Left lung (tissue), 10 donors: ENCODE results near the gene FGF5. TPM values are rescaled to one million over a fixed set of nuclear protein-coding genes. Genes with fewer than 3 reads are reported as not detected.

Source experiments
- ATAC-seq: fragments of 200-7000 bp; cut with Tn5 transposase; one replicate; pipeline ENCODE4 v1.9.1; 2020; ENCODE audit warnings: moderate library complexity
- DNase-seq, 4 donors: peaks; one replicate each; pipeline ENCODE4 v3.0.0-alpha.2; 2013 to 2020
- H3K27ac ChIP-seq, 2 donors: fragments of 200-600 bp; sonication (generic) in 1 of 2; one replicate each; pipeline versions ENCODE4 v1.5.0 to v1.8.0; 2020 to 2021
- H3K27me3 ChIP-seq, 2 donors: fragments of 200-600 bp; sonication (generic) in 1 of 2; one replicate each; pipeline versions ENCODE4 v1.5.0 to v1.8.0; 2020 to 2021
- H3K36me3 ChIP-seq, 2 donors: fragments of 200-600 bp; sonication (generic) in 1 of 2; one replicate each; pipeline versions ENCODE4 v1.5.0 to v1.8.0; 2020 to 2021
- H3K4me1 ChIP-seq, 2 donors: fragments of 200-600 bp; one replicate each; pipeline ENCODE4 v1.8.0; 2021
- H3K4me3 ChIP-seq, 2 donors: fragments of 200-600 bp; sonication (generic) in 1 of 2; one replicate each; pipeline versions ENCODE4 v1.5.0 to v1.8.0; 2020 to 2021; ENCODE audit warnings: mild to moderate bottlenecking in 1 of 2
- H3K9me3 ChIP-seq, 2 donors: fragments of 200-600 bp; sonication (generic) in 1 of 2; one replicate each; pipeline versions ENCODE4 v1.5.0 to v1.8.0; 2020 to 2021
- intact Hi-C, 2 donors: fragments of 100-400 bp; cut with DNase I; formaldehyde crosslinking; loops; one replicate each; pipeline versions ENCODE4 v1.11.2 to v1.14.2; 2022
- polyA plus RNA-seq, 6 donors: library from polyadenylated mRNA; unstranded; fragments of 120-200 nt; gene quantifications; one replicate each; pipeline ENCODE4 v1.2.1, GENCODE V29; 2013; ENCODE audit not compliant: insufficient read length in 6 of 6
- total RNA-seq, 2 donors: library from RNA; stranded (reverse); fragmentation: NEBNext Ultra II Directional; extraction: Animal tissue kit (Norgen Biotek cat#: 25700); gene quantifications; one replicate each; pipeline ENCODE4 v1.2.1, GENCODE V29; 2021
- TF ChIP-seq, protein P1 (sequence below), 2 donors: fragments of 200-600 bp; sonication (generic) in 1 of 2; IDR thresholded peaks; one replicate each; pipeline versions ENCODE4 v1.5.0 to v1.8.0; 2021; ENCODE audit warnings: antibody characterized with exemption in 2 of 2
- donor health status: DM: no; HTN: yes; CAD: no.
- donor health status: DM: no; HTN: no; CAD: no.

Gene FGF5
- total and polyA plus RNA-seq, 8 donors, result 0.03 to 0.05 (median 0.04) TPM; not detected in 5

- intact Hi-C loops, result no loop called here
- peaks cover under 1 to 5% of the 10 kb centered on the region in 2 donors for H3K27me3 ChIP-seq
- no peaks in the 10 kb centered on the region for H3K4me1 ChIP-seq
- DNase-seq (no peak), ATAC-seq (no peak)
- H3K9me3 ChIP-seq, result no peaks in the 10 kb centered on the region
- H3K36me3 ChIP-seq, result no peaks in the 10 kb centered on the region
- TF ChIP-seq, protein P1, sequence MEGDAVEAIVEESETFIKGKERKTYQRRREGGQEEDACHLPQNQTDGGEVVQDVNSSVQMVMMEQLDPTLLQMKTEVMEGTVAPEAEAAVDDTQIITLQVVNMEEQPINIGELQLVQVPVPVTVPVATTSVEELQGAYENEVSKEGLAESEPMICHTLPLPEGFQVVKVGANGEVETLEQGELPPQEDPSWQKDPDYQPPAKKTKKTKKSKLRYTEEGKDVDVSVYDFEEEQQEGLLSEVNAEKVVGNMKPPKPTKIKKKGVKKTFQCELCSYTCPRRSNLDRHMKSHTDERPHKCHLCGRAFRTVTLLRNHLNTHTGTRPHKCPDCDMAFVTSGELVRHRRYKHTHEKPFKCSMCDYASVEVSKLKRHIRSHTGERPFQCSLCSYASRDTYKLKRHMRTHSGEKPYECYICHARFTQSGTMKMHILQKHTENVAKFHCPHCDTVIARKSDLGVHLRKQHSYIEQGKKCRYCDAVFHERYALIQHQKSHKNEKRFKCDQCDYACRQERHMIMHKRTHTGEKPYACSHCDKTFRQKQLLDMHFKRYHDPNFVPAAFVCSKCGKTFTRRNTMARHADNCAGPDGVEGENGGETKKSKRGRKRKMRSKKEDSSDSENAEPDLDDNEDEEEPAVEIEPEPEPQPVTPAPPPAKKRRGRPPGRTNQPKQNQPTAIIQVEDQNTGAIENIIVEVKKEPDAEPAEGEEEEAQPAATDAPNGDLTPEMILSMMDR (IDR thresholded peaks at IDR 0.05), result no peak
- no peak overlapping the region for H3K4me3 ChIP-seq
- no peak overlapping the region for H3K27ac ChIP-seq
Measured at GRCh38 chr4:80232707-80233370, 33.6 kb upstream of the FGF5 start.

DNA sequence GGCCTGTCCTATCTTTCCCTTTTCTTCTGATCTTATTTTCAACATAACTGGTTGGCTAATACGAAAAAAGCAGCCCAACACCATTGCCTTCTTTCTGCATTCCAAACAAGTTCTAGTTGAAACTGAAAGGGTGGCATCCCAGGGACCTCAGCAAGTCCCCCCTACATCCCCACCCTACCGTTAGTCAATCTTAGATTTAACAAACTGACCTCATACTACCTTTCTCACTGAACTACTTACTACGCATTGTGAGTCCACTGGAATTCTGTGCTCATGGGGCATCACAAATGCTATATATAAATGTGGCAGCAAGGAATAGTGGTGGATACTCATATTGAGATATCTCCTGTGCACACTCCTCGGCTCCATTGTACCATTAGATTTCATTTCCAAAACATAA, 33.1 kb upstream of the FGF5 start:
- TF ChIP-seq, protein P1 (IDR thresholded peaks at IDR 0.05), result no peak
- H3K36me3 ChIP-seq, result no peaks in the 10 kb centered on the region
- no peaks in the 10 kb centered on the region for H3K4me1 ChIP-seq
- DNase-seq (no peak), ATAC-seq (no peak)
- H3K4me3 ChIP-seq, result no peak overlapping the region
- intact Hi-C loops, result no loop called here
- no peaks in the 10 kb centered on the region for H3K9me3 ChIP-seq
- peaks cover 0 to 5% of the 10 kb centered on the region in 2 donors for H3K27me3 ChIP-seq
- H3K27ac ChIP-seq, result no peak overlapping the region

GRCh38 chr4:80235451-80235850, 31.0 kb upstream of the FGF5 start:
- Histone ChIP-seq H3K4me1 (no peaks in the 10 kb centered on the region), H3K27me3 (peaks cover 0 to 5% of the 10 kb centered on the region in 2 donors), H3K27ac (no peak overlapping the region), H3K9me3 (no peaks in the 10 kb centered on the region), H3K4me3 (no peak overlapping the region), H3K36me3 (no peaks in the 10 kb centered on the region)
- TF ChIP-seq, protein P1 (IDR thresholded peaks at IDR 0.05), result no peak
- intact Hi-C loops, result no loop called here
- DNase-seq (no peak), ATAC-seq (no peak)

DNA sequence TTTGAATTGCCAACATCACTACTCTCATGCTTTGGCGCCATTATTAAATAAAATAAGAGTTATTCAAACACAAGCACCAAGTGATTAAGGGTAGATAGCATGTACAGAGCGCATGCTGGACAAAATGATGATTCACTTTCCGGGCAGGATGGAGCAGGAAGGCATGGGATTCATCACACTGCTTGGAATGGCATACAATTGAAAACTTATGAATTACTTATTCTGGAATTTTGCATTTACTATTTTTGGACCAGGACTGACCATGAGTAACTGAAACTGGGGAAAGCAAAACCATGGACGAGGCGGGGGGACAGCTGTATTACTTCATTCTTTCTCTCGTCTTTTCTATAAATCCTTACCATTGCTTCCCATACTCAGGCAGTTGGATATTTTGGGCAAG, 28.5 kb upstream of the FGF5 start:
- no peaks in the 10 kb centered on the region for H3K4me1 ChIP-seq
- DNase-seq (no peak), ATAC-seq (no peak)
- H3K4me3 ChIP-seq, result no peak overlapping the region
- no peak overlapping the region for H3K27ac ChIP-seq
- no peaks in the 10 kb centered on the region for H3K9me3 ChIP-seq
- H3K36me3 ChIP-seq, result no peaks in the 10 kb centered on the region
- peaks cover 0 to 5% of the 10 kb centered on the region in 2 donors for H3K27me3 ChIP-seq
- TF ChIP-seq, protein P1 (IDR thresholded peaks at IDR 0.05), result no peak
- intact Hi-C loops, result no loop called here

- no peaks in the 10 kb centered on the region for H3K36me3 ChIP-seq
- peaks cover 0 to 9% of the 10 kb centered on the region in 2 donors for H3K27me3 ChIP-seq
- H3K4me3 ChIP-seq, result no peak overlapping the region
- H3K27ac ChIP-seq, result no peak overlapping the region
- no peaks in the 10 kb centered on the region for H3K9me3 ChIP-seq
- intact Hi-C loops, result no loop called here
- TF ChIP-seq, protein P1 (IDR thresholded peaks at IDR 0.05), result no peak
- DNase-seq, result no peak
- H3K4me1 ChIP-seq, result no peaks in the 10 kb centered on the region
- ATAC-seq, result no peak
Measured at GRCh38 chr4:80239480-80240150, 26.8 kb upstream of the FGF5 start.
